GM10248 (cell line): ENCODE measurements around the gene MYL9.

ENCODE experiments used
- CTCF ChIA-PET: fragments of 300-600 bp; sonication (Branson Sonifier 250); formaldehyde crosslinking; extraction: SDS; loops from one replicate; lab custom pipeline; 2021; ENCODE audit warnings: antibody characterized with exemption; lab: Yijun Ruan, JAX
- POLR2A ChIA-PET: fragments of 350-650 bp; sonication (Branson Sonifier 250); formaldehyde crosslinking; extraction: SDS; loops from one replicate; lab custom pipeline; 2020; ENCODE audit warnings: antibody characterized with exemption; lab: Yijun Ruan, JAX
- DNase-seq: peaks from one replicate; pipeline ENCODE4 v3.0.0; 2012; ENCODE audit errors: extremely low spot score
- CTCF ChIP-seq: IDR thresholded peaks from 2 replicates; pipeline ENCODE4 v1.5.1; 2012; ENCODE audit warnings: mild to moderate bottlenecking, low read depth; ENCODE audit errors: extremely low read depth, missing control alignments, control extremely low read depth

MYL9 gene

GRCh38 chr20:36591281-36591680, 50.0 kb downstream of the MYL9 start:
- ChIA-PET POLR2A (no interaction called here), CTCF (interaction anchor here (1.3 to 5.8 kb wide), 4 partner anchors 11 to 91 kb away, joined by 3 to 43 read pairs (median 16); partner anchors contain the start of gene RAB5IF)
- no peak for DNase-seq
- TF ChIP-seq CTCF = no peak

GRCh38 chr20:36591854-36592641, 50.7 kb downstream of the MYL9 start:
- ChIA-PET CTCF (interaction anchor here (0.6 to 5.8 kb wide), 6 partner anchors 10 to 92 kb away, joined by 3 to 43 read pairs (median 4); partner anchors contain the start of gene RAB5IF), POLR2A (no interaction called here)
- no peak for DNase-seq
- TF ChIP-seq CTCF = peak; percentile 49

GRCh38 chr20:36593347-36593929, 52.1 kb downstream of the MYL9 start:
- TF ChIP-seq CTCF = no peak
- ChIA-PET CTCF (interaction anchor here (0.8 to 5.9 kb wide), 9 partner anchors 12 to 271 kb away, joined by 3 to 62 read pairs (median 5); partner anchors contain the start of gene RAB5IF), POLR2A (interaction anchor here (2.1 to 2.5 kb wide), 2 partner anchors 11 to 19 kb away, joined by 6 to 24 read pairs; partner anchors contain the start of genes RAB5IF and TGIF2)
- no peak for DNase-seq

GRCh38 chr20:36599912-36600345, 58.6 kb downstream of the MYL9 start:
- DNase-seq = no peak
- POLR2A ChIA-PET = interaction anchor here (0.6 kb wide), 1 partner anchor 14 kb away, joined by 5 read pairs; no protein-coding TSS in a partner anchor
- CTCF ChIA-PET = interaction anchor here (1.2 to 1.9 kb wide), 2 partner anchors 10 to 78 kb away, joined by 3 to 7 read pairs; no protein-coding TSS in a partner anchor
- no peak for TF ChIP-seq CTCF
